NCI-H128 (cell line): ENCODE data around the gene MS4A8.
"Not testable (repeated sequence)": the region's sequence is repeated elsewhere in the genome, so short reads cannot be mapped to it uniquely, and the experiment has no call there.

Experiments used
- DNase-seq: peaks from one replicate; lab custom pipeline; 2025; ENCODE audit not compliant: unreplicated experiment; lab: John Stamatoyannopoulos, UW

Gene MS4A8, protein sequence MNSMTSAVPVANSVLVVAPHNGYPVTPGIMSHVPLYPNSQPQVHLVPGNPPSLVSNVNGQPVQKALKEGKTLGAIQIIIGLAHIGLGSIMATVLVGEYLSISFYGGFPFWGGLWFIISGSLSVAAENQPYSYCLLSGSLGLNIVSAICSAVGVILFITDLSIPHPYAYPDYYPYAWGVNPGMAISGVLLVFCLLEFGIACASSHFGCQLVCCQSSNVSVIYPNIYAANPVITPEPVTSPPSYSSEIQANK

DNA sequence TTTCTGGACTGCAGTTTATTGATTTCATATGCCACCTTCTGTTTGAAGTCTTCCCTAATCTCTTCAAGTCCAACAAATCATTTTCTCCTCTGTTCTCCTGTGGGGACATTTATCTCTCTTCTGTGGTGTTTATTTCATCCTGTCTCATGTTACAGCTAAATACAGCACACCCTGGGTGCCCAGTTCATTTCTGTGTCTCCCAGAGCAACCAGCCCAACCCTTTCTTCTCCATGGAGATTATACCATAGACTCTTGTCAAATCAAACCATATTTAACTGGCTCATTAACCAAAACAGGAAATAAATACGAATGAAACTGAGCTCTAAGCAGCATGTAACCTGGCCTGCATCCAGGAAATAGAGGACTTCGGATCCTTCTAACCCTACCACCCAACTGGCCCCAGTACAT, at the start of gene MS4A8:
Gene MS4A8, plus strand, starts transcription at position 329 of the 408 bp plus-strand sequence. CDS start 1,249 bp downstream, outside the sequence.
- peak; percentile 25 for DNase-seq

DNA sequence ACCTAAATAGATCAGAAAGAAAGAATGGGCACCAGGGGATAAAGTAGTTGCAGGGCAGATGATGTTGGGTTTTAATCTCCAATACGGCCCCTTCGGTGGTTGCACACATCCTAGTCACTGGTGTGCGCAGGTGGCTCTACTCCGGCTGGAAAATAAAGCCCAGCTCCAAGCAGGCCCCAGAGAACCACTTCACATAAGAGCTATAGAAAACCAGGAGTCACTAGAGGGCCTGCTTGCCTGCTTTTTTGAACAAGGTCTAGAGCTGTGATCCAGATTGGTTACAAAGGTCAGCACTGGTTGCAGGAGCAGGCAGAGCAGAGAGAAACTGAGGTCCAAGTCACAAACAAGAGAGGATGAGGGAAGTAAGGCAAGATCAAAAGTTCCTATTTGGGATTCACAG, 41.5 kb upstream of the MS4A8 start:
- DNase-seq, result no peak

DNA sequence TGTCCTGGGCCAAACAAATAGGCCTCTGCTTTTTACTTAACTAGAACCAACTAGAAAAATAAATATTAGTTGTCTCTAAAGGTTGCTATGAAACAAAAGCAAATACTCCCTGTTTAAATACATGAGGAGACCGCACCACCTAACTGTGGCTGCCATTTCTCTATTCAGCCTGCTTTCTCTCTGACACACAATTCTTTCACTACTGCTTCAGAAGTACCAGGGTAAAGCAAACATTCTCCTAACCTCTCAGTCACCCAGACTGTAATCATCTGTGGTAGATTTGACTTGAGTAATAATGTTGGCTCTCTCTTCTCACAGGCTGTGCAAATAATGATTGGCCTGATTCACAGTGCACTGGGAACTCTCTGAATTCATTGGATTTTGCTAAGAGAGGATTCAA, 41.0 kb upstream of the MS4A8 start:
- DNase-seq, result no peak

GRCh38 chr11:60672255-60672654, 27.2 kb upstream of the MS4A8 start:
- DNase-seq, result no peak

GRCh38 chr11:60678231-60678630, 21.2 kb upstream of the MS4A8 start:
- DNase-seq, result not testable (repeated sequence)

DNA sequence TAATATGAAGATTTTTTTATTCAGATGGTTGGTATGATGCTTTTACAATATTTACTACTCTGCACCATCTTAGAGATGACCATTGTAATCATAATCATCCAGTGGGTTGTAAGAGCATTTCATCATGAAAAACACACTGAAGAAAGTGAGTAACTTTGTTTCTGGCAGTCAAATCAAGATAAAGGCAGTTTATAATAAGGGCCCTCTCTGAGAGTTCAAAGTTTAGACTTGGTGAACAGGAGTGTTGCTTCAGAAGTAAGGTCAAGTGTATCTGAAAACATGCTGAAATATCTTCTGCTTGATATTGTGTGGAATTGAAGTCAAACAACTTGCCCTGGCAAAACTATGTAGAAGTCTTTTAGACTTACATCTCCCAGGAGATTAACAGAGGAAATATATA, 19.5 kb upstream of the MS4A8 start:
- DNase-seq, result no peak

DNA sequence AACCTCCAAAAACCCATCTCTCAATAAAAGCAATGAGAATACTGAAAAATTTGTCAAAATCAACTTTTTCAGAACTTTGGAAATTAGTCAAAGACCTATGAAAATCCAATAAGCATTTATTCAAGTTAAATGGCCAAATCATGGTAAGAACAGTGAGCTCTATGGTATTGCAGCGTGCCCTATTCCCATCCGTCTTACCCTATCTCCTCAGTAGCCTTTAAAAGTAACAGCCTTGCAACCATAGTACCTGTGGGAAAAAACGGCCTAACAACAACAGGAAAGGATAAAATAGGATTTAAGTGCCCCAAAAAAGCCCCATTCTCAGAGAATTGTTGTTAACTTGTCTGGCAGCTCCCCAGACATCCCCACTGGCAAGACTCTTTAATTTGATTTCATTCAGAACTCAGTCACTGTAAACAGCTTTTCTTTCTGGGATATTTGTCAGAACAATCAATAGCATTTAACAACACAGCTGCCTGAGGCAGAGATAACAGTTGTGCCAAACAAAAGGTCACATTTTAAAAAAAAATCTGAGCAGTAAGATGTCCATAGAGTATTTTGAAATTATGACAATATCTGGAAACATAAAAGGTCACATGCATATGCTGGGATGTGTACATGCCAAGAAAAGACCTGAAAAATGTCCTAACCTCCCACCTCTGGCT, 18.8 kb upstream of the MS4A8 start:
- no peak for DNase-seq

DNA sequence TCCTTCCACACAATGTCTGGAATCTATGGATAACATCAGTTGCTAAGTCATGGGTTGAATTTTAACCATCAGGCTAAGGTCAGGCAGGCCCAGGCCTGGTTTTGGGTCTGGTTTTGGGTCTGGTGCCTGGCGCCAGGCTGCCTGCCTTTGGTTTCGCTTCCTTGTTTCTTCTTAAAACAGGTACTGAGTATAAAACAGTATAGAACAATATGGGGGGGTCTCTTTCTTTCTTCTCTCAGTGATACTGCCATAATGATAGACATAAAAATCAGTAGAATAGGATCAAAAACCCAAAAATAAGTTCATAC, 14.9 kb upstream of the MS4A8 start:
- DNase-seq, result not testable (repeated sequence)

GRCh38 chr11:60691661-60692060, 7.8 kb upstream of the MS4A8 start:
- DNase-seq, result no peak

DNA sequence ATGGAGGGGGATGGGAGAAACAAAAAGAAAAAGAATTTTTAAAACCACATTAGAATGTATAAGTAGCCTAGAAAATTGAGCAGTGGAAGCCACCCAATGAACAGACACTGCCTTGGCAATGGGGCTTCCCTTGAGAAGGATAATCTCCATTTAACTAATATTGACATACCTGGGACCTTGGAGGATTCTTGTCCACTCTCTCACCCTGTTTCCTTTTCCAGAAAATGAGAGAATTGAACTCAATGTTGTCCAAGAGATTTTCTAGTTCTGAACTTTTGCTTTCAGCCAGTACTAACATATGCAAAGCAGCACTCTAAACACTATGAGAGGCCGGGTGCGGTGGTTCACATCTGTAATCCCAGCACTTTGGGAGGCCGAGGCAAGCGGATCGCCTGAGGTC, 524 bp downstream of the MS4A8 start:
- no peak for DNase-seq

GRCh38 chr11:60700689-60701468, 1.5 kb downstream of the MS4A8 start:
- no peak for DNase-seq

- no peak for DNase-seq
Observed at GRCh38 chr11:60701469-60701818, 2.0 kb downstream of the MS4A8 start.

GRCh38 chr11:60703374-60703773, 4.0 kb downstream of the MS4A8 start:
- DNase-seq, result no peak

DNA sequence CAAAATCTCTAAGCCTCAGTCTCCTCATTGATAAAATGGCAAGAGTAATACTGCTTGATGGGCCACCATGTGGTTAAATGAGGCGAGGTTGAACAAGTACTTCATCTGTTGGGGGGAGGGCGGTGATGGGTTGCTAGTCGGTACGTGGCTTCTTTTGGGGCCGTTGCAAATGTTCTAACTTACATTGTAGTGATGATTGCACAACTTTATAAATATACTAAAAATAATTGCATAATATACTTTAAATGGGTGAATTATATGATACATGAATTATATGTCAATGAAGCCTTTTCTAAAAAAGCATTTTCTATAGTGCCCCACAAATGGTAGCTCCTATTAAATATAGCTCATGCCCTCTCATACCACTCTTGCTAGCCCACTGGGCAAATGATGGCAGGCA, 6.5 kb downstream of the MS4A8 start:
- DNase-seq, result no peak

DNA sequence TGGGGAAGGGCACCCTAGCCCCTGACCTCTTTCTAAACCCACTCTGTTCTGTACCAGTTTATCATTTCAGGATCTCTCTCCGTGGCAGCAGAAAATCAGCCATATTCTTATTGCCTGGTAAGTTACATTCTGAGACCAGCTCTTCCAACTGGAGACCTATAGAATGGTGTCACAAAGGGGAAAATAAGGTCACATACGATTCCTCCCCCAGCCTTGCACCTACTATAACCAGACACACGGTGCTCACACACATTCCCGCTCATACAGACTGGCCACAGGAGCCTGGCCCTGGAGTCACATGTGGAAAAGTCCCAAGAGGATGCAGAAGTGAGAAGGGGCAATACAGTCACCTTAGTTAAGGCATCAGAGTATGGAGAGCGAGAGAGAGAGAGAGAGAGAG, 7.5 kb downstream of the MS4A8 start:
- no peak for DNase-seq

GRCh38 chr11:60710482-60710881, 11.1 kb downstream of the MS4A8 start:
- DNase-seq, result no peak

GRCh38 chr11:60711276-60711675, 11.9 kb downstream of the MS4A8 start:
- DNase-seq, result no peak

GRCh38 chr11:60713423-60713822, 14.0 kb downstream of the MS4A8 start:
- DNase-seq, result not testable (repeated sequence)

- no peak for DNase-seq
Observed at GRCh38 chr11:60717956-60718355, 18.5 kb downstream of the MS4A8 start.

DNA sequence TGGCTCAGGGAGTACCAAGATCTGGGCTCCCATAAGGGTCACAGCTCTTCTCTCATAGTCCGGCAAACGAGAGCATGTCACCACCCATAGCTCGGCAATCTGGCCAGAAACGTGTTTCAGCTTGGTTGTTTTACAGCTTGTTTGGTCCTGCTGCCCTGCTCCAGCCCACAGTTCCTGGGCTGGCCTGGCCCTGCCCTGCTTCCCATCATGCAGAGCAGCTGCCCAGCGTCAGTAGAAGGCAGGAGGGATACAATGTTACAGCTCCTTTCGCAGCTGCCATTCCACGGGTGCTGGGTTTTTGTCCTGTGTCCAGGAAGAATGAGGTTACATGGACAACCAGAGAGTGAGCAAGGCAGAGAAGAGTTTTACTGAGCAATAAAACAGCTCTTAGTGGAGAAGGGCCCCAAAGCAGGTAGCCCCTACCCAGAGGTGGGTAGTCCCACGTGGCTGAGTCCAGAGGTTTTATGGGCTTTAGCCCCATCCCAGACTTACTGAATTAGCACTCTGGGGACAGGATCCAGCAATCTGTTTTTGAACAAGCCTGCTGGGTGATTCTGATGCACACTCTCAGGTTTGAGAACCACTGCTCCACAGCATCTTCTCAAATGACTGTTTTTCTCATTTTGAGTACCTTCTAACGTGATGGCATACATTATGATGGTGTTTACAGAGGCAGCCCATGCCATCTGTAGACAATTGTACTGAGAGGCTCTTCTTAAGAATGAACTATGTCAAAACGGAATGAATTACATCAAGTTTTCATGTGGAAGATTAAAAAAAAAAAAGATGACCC, 19.3 kb downstream of the MS4A8 start:
- DNase-seq, result no peak

DNA sequence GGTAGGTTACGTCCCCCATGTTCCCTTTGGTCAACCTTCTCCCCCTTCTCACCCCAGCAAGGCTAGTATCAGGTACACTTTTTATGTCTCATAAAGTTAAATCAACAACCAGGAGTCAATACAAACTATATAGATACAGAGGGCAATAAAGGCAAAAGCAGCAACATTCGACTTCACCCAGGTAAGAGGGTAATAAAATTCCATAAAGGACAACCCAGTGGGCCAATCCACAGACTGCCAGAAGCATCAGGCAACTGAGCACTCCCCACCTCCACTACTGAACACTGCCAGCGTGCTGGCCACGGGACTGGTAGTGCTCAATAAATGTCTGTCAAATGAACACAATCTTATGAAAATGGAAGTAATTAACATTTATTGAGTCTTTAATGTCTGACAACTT, 20.0 kb downstream of the MS4A8 start:
- no peak for DNase-seq

- no peak for DNase-seq
Observed at GRCh38 chr11:60720460-60720859, 21.0 kb downstream of the MS4A8 start.
